Epidermal melanocyte (primary cell): ENCODE results near the gene THADA.
"Not testable (repeated sequence)": the region's sequence is repeated elsewhere in the genome, so short reads cannot be mapped to it uniquely, and the experiment has no call there.

ENCODE experiments used
- DNase-seq: peaks from one replicate; pipeline ENCODE4 v3.0.0; 2011; ENCODE audit warnings: low spot score; ENCODE audit not compliant: insufficient read length

Gene THADA

GRCh38 chr2:43306197-43306596 lies 289.6 kb downstream of the THADA start:
- DNase-seq: no peak

- DNase-seq: no peak
Measured at GRCh38 chr2:43305517-43305916, 290.3 kb downstream of the THADA start.

- no peak for DNase-seq
Measured at GRCh38 chr2:43305012-43305411, 290.8 kb downstream of the THADA start.

GRCh38 chr2:43303889-43304288 lies 291.9 kb downstream of the THADA start:
- DNase-seq: no peak

- DNase-seq: no peak
Measured at GRCh38 chr2:43302961-43303494, 292.8 kb downstream of the THADA start.

- peak; percentile 58 for DNase-seq
Measured at GRCh38 chr2:43302182-43302960, 293.5 kb downstream of the THADA start.

GRCh38 chr2:43300781-43301583 lies 294.9 kb downstream of the THADA start:
- no peak for DNase-seq

- DNase-seq: no peak
Measured at GRCh38 chr2:43300222-43300621, 295.6 kb downstream of the THADA start.

- DNase-seq: no peak
Measured at GRCh38 chr2:43298500-43298899, 297.3 kb downstream of the THADA start.

GRCh38 chr2:43297740-43298139 lies 298.1 kb downstream of the THADA start:
- DNase-seq: not testable (repeated sequence)

- no peak for DNase-seq
Measured at GRCh38 chr2:43294973-43295603, 300.8 kb downstream of the THADA start.

- peak; percentile 86 for DNase-seq
Measured at GRCh38 chr2:43293744-43294695, 301.8 kb downstream of the THADA start.

GRCh38 chr2:43292851-43293743 lies 302.7 kb downstream of the THADA start:
- DNase-seq: no peak

- DNase-seq: no peak
Measured at GRCh38 chr2:43292297-43292696, 303.5 kb downstream of the THADA start.

- DNase-seq: no peak
Measured at GRCh38 chr2:43289331-43289730, 306.5 kb downstream of the THADA start.

- no peak for DNase-seq
Measured at GRCh38 chr2:43288417-43289305, 307.2 kb downstream of the THADA start.

- no peak for DNase-seq
Measured at GRCh38 chr2:43285987-43286386, 309.9 kb downstream of the THADA start.

- DNase-seq: no peak
Measured at GRCh38 chr2:43284967-43285366, 310.9 kb downstream of the THADA start.

- not testable (repeated sequence) for DNase-seq
Measured at GRCh38 chr2:43284347-43284746, 311.5 kb downstream of the THADA start.
